IMR-90 (cell line): Measurements from ENCODE around the gene TSPAN32. TPM values are rescaled to one million over a fixed set of nuclear protein-coding genes. Genes with fewer than 3 reads are reported as not detected.

Experiments used
- ATAC-seq: fragments of 200-7000 bp; cut with Tn5 transposase; 2 replicates; pipeline ENCODE4 v1.9.1; 2020; ENCODE audit warnings: low read depth, mild to moderate bottlenecking, moderate library complexity
- BruUV-seq: library from RNA; stranded (reverse); fragments of 400-500 nt; replicated peaks from 2 replicates; lab custom pipeline; 2021; lab: Mats Ljungman, UMichigan
- CTCF ChIA-PET: fragments of 300-600 bp; formaldehyde crosslinking; extraction: SDS; loops from one replicate; lab custom pipeline; 2021; ENCODE audit warnings: antibody characterized with exemption; lab: Yijun Ruan, JAX
- POLR2A ChIA-PET: fragments of 300-600 bp; sonication (Branson Sonifier 250); formaldehyde crosslinking; loops from one replicate; lab custom pipeline; 2022; ENCODE audit warnings: antibody characterized with exemption; ENCODE audit not compliant: unreplicated experiment; lab: Charles Lee
- DNase-seq: peaks from one replicate; pipeline ENCODE4 v3.0.0; 2013
- H2AFZ ChIP-seq: replicated peaks from 2 replicates; pipeline ENCODE3; 2013; ENCODE audit warnings: low read length, mild to moderate bottlenecking; ENCODE audit not compliant: poor library complexity
- H2AK5ac ChIP-seq: 2 replicates; pipeline ENCODE4 v1.6.1; 2013; ENCODE audit warnings: low read depth, low read length, inconsistent platforms
- H2AK9ac ChIP-seq: replicated peaks from 2 replicates; pipeline ENCODE3; 2013; ENCODE audit warnings: mild to moderate bottlenecking, low read depth, low read length, moderate library complexity; ENCODE audit not compliant: poor library complexity
- H2BK120ac ChIP-seq: 2 replicates; pipeline ENCODE4 v1.6.1; 2013; ENCODE audit warnings: low read depth, low read length, inconsistent platforms
- H2BK15ac ChIP-seq: 3 replicates; pipeline ENCODE4 v1.6.1; 2013; ENCODE audit warnings: low read depth, low read length, inconsistent platforms
- H2BK20ac ChIP-seq: 2 replicates; pipeline ENCODE4 v1.6.1; 2013; ENCODE audit warnings: low read depth, mild to moderate bottlenecking, inconsistent platforms, low read length, moderate library complexity
- H2BK5ac ChIP-seq: 2 replicates; pipeline ENCODE4 v1.6.1; 2013; ENCODE audit warnings: mild to moderate bottlenecking, low read depth, low read length, inconsistent platforms; ENCODE audit not compliant: poor library complexity, severe bottlenecking
- H3K14ac ChIP-seq: replicated peaks from 2 replicates; pipeline ENCODE4 v1.6.1; 2013; ENCODE audit warnings: low read depth, low read length, inconsistent platforms
- H3K18ac ChIP-seq: 2 replicates; pipeline ENCODE4 v1.6.1; 2013; ENCODE audit warnings: low read depth, low read length, control low read depth
- H3K23ac ChIP-seq: 2 replicates; pipeline ENCODE4 v1.6.1; 2013; ENCODE audit warnings: low read depth, low read length, inconsistent platforms
- H3K27ac ChIP-seq: 2 replicates; pipeline ENCODE4 v1.5.1; 2013; ENCODE audit warnings: mild to moderate bottlenecking, control low read depth, low read length; ENCODE audit not compliant: insufficient read depth
- H3K27me3 ChIP-seq: 2 replicates; pipeline ENCODE4 v1.6.1; 2013; ENCODE audit warnings: low read length; ENCODE audit not compliant: control insufficient read depth, insufficient read depth
- H3K36me3 ChIP-seq: 2 replicates; pipeline ENCODE4 v1.6.1; 2013; ENCODE audit warnings: low read length, mixed read lengths; ENCODE audit not compliant: control insufficient read depth, insufficient read depth
- H3K4ac ChIP-seq: 2 replicates; pipeline ENCODE4 v1.6.1; 2013; ENCODE audit warnings: low read depth, low read length, inconsistent platforms
- H3K4me1 ChIP-seq: 2 replicates; pipeline ENCODE4 v1.6.1; 2013; ENCODE audit warnings: low read length, mixed read lengths; ENCODE audit not compliant: control insufficient read depth, insufficient read depth
- H3K4me2 ChIP-seq: 2 replicates; pipeline ENCODE4 v1.6.1; 2013; ENCODE audit warnings: low read depth, mild to moderate bottlenecking, control low read depth, low read length, moderate library complexity
- H3K4me3 ChIP-seq: 2 replicates; pipeline ENCODE4 v1.5.1; 2013; ENCODE audit warnings: low read depth, mild to moderate bottlenecking, control low read depth, low read length, moderate library complexity; ENCODE audit not compliant: insufficient read depth
- H3K56ac ChIP-seq: 2 replicates; pipeline ENCODE4 v1.6.1; 2013; ENCODE audit warnings: low read length, inconsistent platforms; ENCODE audit not compliant: insufficient read depth; ENCODE audit errors: extremely low read depth
- H3K79me1 ChIP-seq, 2 experiments: 2 replicates each; pipeline ENCODE4 v1.6.1; 2013; ENCODE audit warnings: low read length in 2 of 2, inconsistent platforms in 1 of 2, low read depth in 1 of 2
- H3K9ac ChIP-seq: 2 replicates; pipeline ENCODE4 v1.6.1; 2013; ENCODE audit warnings: low read depth, low read length, control low read depth
- H3K9me1 ChIP-seq: 2 replicates; pipeline ENCODE4 v1.6.1; 2013; ENCODE audit warnings: low read length, inconsistent platforms; ENCODE audit not compliant: insufficient read depth
- H3K9me3 ChIP-seq: 2 replicates; pipeline ENCODE4 v1.6.1; 2013; ENCODE audit warnings: low read length; ENCODE audit not compliant: control insufficient read depth, insufficient read depth
- H4K20me1 ChIP-seq: 2 replicates; pipeline ENCODE4 v1.6.1; 2013; ENCODE audit warnings: low read length, inconsistent platforms; ENCODE audit not compliant: insufficient read depth
- H4K5ac ChIP-seq: 2 replicates; pipeline ENCODE4 v1.6.1; 2013; ENCODE audit warnings: mild to moderate bottlenecking, low read depth, low read length, control low read depth
- H4K8ac ChIP-seq, 2 experiments: 2 replicates each; pipeline ENCODE4 v1.6.1; 2013; ENCODE audit warnings: low read depth in 2 of 2, low read length in 2 of 2, control low read depth in 1 of 2, inconsistent platforms in 1 of 2
- H4K91ac ChIP-seq: 2 replicates; pipeline ENCODE4 v1.6.1; 2013; ENCODE audit warnings: low read depth, low read length, inconsistent platforms; ENCODE audit not compliant: insufficient read depth
- CEBPB ChIP-seq: IDR thresholded peaks from 2 replicates; pipeline ENCODE4 v1.6.1; 2012; ENCODE audit warnings: low read depth, low read length, improper control_type of control experiment
- NFE2L2 ChIP-seq: fragments of 150-350 bp; IDR thresholded peaks from 2 replicates; pipeline ENCODE4 v1.6.1; 2016; ENCODE audit warnings: low read depth, mild to moderate bottlenecking, low read length
- POLR2A ChIP-seq: IDR thresholded peaks from 2 replicates; pipeline ENCODE4 v1.6.1; 2012; ENCODE audit warnings: mild to moderate bottlenecking, low read depth, low read length
- WGBS, 2 experiments: methylation state at CpG; one replicate each; pipeline versions ENCODE4 v1.1.5 to v1.1.7; 2013; ENCODE audit warnings: missing lambda C conversion rate in 2 of 2; ENCODE audit not compliant: insufficient read length in 1 of 2; ENCODE audit errors: extremely low coverage in 2 of 2; 5-methylcytosine and 5-hydroxymethylcytosine counted together
- dilution Hi-C: fragments of 300-500 bp; cut with HindIII; formaldehyde crosslinking; loops from one replicate; pipeline ENCODE4 v1.14.3; 2018; ENCODE audit warnings: low sequenced_read_pairs; ENCODE audit not compliant: unreplicated experiment
- in situ Hi-C: fragments of 300-500 bp; cut with MboI; formaldehyde crosslinking; loops from 3 replicates; pipeline ENCODE4 v1.14.3; 2019; ENCODE audit warnings: low sequenced_read_pairs, inconsistent platforms, mixed read lengths
- intact Hi-C: fragments of 100-400 bp; cut with micrococcal nuclease; formaldehyde crosslinking; loops from 2 replicates; pipeline ENCODE4 v1.10.0; 2022
- polyA plus RNA-seq, 3 experiments: library from polyadenylated mRNA; depleted of rRNA; stranded (reverse); fragments of >200 nt; gene quantifications; 2 replicates each; pipeline ENCODE4 v1.2.3, GENCODE V29; 2012; ENCODE audit warnings: low replicate concordance in 1 of 3
- total RNA-seq: library from RNA; depleted of rRNA; stranded (reverse); fragments of >200 nt; gene quantifications from 2 replicates; pipeline ENCODE4 v1.2.3, GENCODE V29; 2012
- TF ChIP-seq, protein P1 (sequence below): fragments of 150-350 bp; IDR thresholded peaks from 2 replicates; pipeline ENCODE4 v1.6.1; 2017; ENCODE audit warnings: mild to moderate bottlenecking, antibody characterized with exemption, low read length, low read depth

Gene TSPAN32
- total and polyA plus RNA-seq, 2 of the 4 experiments (the other 2 are of a cell fraction), result 0.07 TPM; not detected in 1

DNA sequence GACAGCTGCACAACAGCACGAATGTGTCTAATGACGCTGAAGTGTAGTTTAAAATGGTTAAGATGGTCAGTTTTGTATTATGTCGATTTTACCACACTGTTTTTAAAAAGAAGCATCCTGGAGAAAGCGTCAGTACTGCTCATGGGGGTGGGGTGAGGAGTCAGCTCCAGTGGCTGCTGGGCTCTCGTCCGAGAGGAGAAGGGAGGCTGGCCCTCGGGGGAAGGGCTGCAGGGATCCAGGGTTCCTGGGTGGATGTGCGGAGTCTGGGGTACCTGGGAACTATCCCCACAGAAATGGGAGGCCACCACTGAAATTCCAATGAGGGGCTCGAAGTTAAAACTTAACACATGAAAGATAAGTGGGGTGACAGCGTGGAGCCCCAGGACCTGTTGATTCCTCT is 12.0 kb upstream of the TSPAN32 start:
- CTCF ChIA-PET, result no interaction called here
- 20% methylated on average over 2 of the region's 10 CpGs; no CpG with 5 or more reads in 1 of the 2 experiments for WGBS, 2 experiments

More for the DNA sequence above, 12.0 kb upstream of the TSPAN32 start:
- no peaks in the 10 kb centered on the region for H3K79me1 ChIP-seq
- no peak overlapping the region for H2BK20ac ChIP-seq
- TF ChIP-seq, protein P1, sequence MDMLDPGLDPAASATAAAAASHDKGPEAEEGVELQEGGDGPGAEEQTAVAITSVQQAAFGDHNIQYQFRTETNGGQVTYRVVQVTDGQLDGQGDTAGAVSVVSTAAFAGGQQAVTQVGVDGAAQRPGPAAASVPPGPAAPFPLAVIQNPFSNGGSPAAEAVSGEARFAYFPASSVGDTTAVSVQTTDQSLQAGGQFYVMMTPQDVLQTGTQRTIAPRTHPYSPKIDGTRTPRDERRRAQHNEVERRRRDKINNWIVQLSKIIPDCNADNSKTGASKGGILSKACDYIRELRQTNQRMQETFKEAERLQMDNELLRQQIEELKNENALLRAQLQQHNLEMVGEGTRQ, result no peak
- no peak for TF ChIP-seq POLR2A
- no peak for TF ChIP-seq NFE2L2
- no peak for TF ChIP-seq CEBPB
- H3K4me2 ChIP-seq, result no peak overlapping the region
- H3K27ac ChIP-seq, result no peak overlapping the region
- no peak overlapping the region for H4K5ac ChIP-seq
- no peaks in the 10 kb centered on the region for H3K9me3 ChIP-seq
- intact Hi-C loops (no loop called here), dilution Hi-C loops (no loop called here), in situ Hi-C loops (no loop called here)
- peaks cover 43% of the 10 kb centered on the region for H3K27me3 ChIP-seq
- H2BK15ac ChIP-seq, result no peak overlapping the region
- ATAC-seq (no peak), DNase-seq (no peak)
- H4K8ac ChIP-seq, result no peak overlapping the region
- no peak overlapping the region for H3K14ac ChIP-seq
- no peak overlapping the region for H2AK5ac ChIP-seq
- no peak overlapping the region for H4K91ac ChIP-seq
- H3K4me1 ChIP-seq, result no peaks in the 10 kb centered on the region
- no peak overlapping the region for H3K56ac ChIP-seq
- H2AFZ ChIP-seq, result no peak overlapping the region
- H2AK9ac ChIP-seq, result no peak overlapping the region
- BruUV-seq, result no TSS peak
- POLR2A ChIA-PET, result no interaction called here
- H3K36me3 ChIP-seq, result no peaks in the 10 kb centered on the region
- H3K4ac ChIP-seq, result no peak overlapping the region
- H2BK5ac ChIP-seq, result no peak overlapping the region
- no peaks in the 10 kb centered on the region for H3K9me1 ChIP-seq
- H3K23ac ChIP-seq, result no peak overlapping the region
- no peak overlapping the region for H2BK120ac ChIP-seq
- H4K20me1 ChIP-seq, result no peaks in the 10 kb centered on the region
- no peak overlapping the region for H3K4me3 ChIP-seq
- no peak overlapping the region for H3K18ac ChIP-seq
- no peak overlapping the region for H3K9ac ChIP-seq
